SU-DHL-6 (cell line): ENCODE results near the gene SNTG2.

Experiments used
- CTCF ChIP-seq: fragments of 200-600 bp; sonication (generic); IDR thresholded peaks from one replicate; pipeline ENCODE4 v1.5.1; 2017; ENCODE audit warnings: antibody characterized with exemption, mild to moderate bottlenecking, low read length, moderate library complexity; ENCODE audit not compliant: insufficient read depth, poor library complexity, severe bottlenecking
- EZH2phosphoT487 ChIP-seq: fragments of 200-600 bp; sonication (generic), shearing (Covaris generic); conservative IDR thresholded peaks from 2 replicates; pipeline ENCODE4 v1.6.1; 2018; ENCODE audit warnings: mild to moderate bottlenecking, antibody characterized with exemption, low read length, moderate library complexity, mixed read lengths

GRCh38 chr2:1238598-1239138, 288.0 kb downstream of the SNTG2 start:
- TF ChIP-seq CTCF = no peak
- no peak for TF ChIP-seq EZH2phosphoT487
